HG03378 (cell line): ENCODE measurements around the gene TBC1D22A.

Experiments
- ATAC-seq: cut with Tn5 transposase; IDR thresholded peaks from one replicate; pipeline ENCODE4 v1.9.1; 2021; ENCODE audit warnings: mild to moderate bottlenecking, moderate library complexity; ENCODE audit not compliant: unreplicated experiment

Gene TBC1D22A

DNA sequence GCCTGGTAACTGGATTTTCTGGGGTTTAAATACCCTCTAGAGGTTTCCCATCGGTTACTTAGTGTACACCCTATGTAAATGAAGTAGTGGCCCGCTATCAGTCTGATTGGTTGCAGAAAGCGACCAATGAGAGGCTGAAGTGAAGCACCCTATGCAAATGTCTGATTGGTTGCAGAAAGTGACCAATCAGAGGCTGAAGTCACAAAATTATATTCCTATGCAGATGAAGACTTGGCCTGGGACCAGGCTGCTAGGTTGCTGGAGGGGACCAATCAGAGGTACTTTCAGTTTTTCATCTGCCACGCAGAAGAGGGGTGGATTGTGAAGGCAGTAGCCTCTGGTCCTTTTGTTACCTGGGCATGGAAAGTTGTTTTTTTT is 134.8 kb downstream of the TBC1D22A start:
- ATAC-seq: no peak

DNA sequence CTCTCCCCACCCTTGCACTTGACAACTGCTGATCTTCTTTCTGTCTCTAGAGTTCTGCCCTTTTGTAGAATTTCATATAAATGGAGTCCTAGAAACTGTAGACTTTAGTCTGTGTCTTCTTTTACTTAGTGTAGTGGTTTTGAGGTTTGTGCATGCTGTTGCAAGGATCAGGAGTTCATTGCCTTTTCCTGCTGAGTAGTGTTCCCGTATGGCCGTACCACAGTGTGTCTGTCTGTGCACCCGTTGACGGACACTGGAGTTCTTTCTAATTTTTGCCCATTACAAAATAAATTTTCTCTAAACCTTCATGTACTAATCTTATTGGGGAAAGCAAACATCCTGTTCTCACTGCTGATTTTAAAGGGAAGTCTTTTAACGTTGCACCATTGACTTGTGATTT is 138.1 kb downstream of the TBC1D22A start:
- no peak for ATAC-seq

DNA sequence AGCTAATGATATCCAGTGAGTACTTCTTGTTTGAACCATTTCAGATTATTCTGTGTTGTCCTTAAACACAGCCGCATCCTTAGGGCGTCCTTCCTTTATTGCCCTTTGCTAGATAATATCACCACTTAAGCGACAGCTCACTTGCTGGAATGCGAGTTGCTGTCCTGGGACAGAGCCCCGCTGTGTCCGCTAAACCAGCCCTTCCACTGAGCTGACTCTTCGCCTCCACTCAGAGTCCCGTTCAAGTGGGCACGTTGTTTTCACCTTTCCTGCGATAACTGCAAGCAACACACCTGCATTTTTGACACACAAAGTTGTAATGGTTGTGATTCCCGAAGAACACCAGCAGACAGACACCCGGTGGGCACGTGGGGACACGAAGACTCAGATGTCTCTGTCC is 140.0 kb downstream of the TBC1D22A start:
- no peak for ATAC-seq

DNA sequence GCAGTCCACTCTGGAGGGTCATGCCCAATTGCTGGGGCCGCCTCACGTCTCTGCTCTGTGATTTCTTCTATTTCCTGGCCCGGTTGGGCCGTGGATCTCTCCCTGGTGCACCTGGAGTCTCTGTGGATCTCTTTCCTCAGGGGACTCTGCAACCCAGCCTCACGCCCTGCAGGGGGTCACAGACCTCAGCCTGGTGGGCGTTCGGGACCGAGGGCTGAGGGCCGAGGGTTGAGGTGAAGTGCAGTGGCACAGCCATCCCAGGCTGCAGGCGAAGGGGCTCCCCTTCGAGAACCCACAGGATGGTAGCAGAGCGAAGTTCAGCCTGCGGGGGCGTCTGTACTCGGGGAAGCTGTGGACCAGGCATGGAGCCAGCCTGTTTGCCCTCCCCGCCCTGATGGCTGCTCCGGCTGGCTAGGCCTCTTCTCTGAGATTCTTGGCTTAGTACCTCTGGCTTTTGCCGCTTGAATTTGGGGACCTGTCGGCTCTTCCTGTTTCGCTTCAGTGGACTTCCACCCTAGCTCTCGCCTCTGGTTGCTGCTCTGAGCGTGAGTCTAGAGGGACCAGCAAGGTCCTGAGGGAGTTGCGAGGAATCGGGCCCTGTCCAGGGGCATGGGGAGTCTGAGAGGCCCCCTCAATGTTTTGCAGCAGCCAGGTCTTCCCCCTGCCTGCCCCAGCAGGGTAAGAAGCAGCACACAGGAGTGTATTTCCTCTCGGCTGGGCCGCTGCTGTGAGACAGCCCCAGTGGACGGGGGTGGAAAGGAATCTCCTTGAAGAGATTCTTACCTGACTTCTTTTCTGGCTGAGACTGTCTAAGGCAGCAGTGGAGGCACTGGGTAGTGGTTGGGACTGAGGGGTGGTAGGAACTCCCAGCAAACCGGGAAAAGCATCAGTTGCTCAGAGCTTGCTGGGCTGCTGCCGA is 140.8 kb downstream of the TBC1D22A start:
- ATAC-seq: no peak

DNA sequence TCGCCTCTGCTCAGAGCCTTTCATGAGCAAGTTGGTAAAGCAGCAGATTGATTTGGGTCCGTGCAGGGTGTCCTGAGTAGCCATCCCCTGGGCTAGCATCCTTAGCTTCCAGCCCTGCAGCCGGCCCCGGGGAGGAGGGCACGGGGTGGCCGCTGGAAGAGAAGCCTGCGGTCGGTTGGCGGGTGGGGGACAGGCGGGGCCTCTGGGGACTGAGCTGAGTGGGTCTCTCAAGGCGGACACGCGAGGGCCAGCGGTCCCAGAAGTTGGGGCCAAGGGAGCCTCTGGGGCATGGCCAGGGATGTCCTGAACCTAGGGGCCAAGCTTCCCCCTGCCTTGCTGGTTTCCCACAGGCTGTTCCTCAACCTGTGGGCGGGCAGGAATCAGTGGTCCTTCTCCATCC is 143.0 kb downstream of the TBC1D22A start:
- ATAC-seq: no peak

DNA sequence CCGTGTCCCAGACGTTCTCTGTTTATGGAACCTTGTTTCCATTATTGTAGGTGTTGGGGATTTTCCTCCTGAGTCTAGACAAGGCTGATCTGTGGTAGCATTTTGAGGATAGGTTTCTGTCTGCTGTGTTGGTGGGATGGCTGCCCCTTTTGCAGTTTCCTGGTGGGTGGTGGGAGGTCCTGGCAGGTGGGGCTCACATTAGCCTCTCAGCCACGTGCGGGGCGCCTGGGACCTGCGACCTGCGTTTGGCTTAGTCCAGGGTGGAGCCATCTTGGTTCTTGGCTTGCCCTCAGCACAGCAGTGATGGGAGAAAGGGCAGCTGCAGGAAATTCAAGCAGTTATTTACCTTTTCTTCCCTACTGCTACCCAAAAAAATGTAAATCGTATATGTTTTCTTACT is 143.4 kb downstream of the TBC1D22A start:
- ATAC-seq: no peak

DNA sequence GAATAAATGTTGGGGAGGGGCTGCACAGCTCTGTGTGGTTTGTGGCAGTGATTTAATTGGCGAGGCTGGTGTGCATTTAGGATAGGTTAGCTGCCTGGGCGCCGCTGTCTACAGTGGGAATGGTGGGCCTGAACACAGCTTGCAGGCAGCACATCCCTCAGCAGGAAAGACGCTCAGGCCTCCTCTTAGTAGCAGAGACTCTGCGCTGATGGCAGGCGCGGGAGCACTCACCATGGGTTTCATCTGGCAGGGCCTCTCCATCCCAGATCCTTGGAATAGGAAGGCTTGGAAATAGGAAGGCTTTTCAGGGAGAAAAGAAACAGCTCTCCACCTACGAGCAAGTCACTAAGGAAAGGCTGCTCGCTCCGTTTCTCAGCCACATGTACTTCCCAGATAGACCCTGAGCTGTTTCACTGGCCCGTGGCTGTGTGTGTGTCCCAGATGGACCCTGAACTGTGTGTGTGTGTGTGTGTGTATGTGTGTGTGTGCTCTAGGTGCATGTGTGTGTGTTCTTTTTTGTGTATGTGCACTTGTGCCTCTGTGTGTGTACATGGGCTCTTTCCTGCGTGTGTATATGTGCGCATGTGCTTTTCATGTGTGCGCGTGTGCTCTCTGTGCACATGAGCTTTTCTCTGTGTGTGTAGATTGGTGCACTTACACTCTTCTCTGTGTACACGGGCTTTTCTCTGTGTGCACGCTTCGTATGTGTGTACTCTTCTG is 144.0 kb downstream of the TBC1D22A start:
- ATAC-seq: no peak

DNA sequence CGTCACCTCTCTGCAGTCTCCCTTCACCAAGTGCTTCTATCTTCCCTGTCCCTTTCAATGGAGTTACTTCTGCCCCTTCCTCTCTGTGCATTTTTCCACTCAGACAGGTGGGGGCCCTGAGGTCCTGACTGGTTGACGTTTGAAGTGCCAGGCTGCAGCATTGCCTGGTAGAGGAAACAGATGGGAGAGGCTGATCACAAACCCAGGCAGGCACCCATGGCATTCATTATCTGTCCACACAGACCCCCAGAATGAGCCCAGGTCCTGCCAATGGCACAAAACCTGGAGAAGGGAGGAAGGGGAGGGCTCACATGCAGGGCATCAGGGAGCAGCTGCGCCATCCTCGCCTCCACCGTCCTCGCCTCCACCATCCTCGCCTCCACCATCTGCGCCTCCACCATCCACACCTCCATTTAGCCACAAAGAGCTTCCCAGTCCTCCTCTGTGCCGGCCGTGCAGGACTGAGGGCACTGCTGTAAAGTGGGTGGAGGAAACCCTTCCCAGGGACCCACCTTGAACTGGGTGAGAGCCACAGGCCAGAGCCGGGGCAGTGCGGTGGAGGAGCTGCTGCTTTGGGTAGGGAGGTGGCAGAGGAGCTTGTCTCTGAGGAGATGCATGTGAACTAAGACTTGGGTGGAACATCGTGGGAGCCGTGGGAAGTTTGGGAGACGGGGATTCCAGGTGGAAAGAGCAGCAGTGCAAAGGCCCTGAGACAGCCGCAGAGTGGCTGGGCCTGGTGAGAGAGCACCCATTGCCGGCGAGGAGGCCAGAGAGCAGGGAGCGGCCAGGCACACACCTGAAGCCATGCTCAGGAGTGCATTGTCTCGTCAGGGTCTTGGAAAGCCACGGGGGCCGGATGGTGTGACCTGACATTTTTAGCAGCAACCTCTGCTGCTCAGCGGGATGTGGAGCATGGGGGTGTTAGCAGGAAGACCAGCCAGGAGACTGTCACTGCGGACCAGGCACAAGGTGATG is 145.1 kb downstream of the TBC1D22A start:
- no peak for ATAC-seq

DNA sequence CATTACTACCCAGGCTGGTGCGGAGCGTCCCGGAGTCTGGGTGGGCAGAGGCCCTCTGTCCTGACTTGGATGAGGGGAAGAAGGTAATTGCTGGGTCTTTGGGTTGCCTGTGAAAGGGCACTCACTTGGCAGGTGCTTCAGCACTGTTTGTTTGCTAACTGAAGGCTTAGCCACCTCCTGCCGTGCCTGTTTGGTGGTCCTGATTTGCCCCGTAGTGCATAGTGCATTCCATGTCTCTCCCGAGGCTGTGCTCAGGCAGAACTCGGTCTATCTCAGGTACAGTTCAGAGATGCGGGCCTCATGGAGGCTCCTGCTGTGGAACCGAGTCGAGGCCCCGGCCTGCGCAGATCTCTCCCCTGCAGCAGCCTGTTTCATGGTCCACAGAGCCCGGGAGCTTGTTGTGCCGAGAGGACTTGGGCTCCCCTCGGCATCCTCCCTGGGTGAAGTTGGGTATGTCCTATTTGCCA is 146.2 kb downstream of the TBC1D22A start:
- ATAC-seq: no peak

DNA sequence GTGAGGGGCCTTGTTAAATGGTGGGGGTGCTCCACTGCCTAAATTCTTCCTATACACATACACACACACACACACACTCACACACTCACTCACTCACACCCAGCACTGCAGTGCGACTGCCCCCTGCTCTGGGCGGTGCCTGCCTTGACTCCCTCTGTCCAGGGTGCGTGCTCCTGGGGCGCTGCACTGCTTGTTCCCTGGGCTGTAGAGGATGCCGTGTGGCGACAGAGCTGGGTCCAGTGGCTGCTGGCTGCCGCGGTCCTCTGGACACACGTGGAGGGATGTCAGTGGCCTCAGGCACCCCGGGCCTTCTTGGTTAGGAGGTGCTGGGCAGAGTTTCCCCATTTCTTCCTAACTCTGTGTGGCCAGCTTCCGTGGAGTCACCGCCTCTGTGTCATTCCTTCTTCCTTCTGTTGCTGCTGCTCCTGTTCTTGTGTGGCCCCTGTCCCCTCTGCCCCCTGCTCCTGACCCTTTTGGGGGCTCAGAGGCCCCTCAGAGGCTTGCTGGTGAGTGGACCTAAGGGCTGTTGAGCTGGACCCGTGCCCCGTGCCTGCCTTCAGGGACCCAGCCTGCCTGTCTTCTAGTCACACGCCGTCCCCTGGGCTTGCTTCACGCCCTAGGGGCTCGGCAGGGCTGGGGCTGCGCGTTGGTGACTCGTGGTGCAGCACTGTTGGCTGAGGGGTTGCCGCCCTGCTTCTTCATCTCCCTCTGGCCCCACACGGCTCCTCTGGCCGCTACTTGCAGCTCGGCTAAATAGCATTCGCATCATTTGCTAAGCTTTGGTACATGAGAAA is 147.0 kb downstream of the TBC1D22A start:
- no peak for ATAC-seq

DNA sequence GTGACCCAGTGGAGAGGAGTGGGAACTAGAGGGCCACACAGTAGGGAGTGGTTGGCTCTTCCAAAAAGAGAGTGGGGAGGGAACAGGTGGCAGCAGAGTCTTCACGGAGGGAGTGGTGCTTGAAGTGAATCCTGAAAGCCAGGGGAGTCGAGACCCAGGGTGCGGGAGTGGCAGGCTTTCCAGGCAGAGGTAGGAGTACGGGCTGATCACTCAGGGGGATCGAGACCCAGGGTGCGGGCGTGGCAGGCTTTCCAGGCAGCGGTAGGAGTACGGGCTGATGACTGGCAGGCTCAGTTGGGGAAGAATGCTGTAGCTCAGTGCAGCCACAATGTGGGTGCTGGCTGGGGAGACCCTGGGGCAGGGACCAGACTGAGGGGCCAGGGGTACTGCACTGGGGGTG is 148.2 kb downstream of the TBC1D22A start:
- ATAC-seq: no peak

DNA sequence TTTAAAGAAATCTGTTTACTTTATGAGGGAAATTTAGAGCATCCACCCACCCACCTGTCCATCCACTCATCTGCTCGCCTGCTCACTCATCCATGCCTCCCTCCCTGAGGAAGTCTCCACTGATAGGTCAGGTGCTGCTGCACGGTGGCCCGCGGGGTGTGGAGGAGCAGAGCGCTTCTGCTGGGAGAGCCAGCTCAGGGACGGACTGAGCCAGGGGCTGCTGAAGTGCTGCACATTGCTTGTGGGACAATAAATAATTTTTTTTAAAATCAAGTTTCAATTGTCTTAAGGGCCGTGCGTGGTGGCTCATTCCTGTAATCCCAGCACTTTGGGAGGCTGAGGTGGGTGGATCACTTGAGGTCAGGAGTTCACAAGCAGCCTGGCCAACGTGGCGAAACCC is 148.9 kb downstream of the TBC1D22A start:
- ATAC-seq: no peak

DNA sequence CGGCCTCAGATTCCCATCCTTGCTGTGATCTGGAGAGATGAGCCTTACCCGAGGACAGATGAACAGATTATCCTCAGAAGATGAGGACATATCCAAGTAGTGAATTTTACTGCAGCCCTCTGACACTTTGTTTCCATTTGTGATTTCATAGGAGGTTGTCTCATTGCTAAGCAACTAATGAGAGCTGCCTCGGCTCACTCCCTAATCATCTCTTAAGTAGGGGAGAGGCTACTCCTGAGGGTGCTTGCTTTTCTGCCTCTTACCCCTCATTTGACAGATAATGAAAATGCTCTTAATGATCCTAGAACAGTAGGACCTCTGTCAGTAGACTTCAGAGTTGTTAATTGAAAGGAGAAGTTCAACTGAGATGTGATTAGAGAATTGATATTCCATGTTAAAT is 150.9 kb downstream of the TBC1D22A start:
- no peak for ATAC-seq

DNA sequence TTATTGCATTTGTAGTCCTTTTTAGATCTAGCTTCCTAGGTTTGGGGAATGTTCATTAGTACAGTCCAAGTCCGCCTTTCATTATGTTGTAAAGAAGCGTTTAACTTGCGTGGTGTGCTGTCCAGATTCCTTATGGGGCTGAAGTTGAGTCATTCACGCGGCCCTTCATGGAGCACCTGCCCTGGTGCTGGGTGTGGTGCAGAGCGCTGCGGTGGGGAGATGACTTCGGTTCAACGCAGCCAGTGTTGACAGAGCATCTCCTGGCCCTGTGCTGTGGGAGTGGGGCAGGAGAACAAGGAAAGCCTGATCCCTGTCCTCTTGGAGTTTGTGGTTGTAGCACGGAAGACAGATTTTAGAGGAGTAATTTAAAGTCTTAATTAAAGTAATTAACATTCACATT is 152.0 kb downstream of the TBC1D22A start:
- no peak for ATAC-seq

DNA sequence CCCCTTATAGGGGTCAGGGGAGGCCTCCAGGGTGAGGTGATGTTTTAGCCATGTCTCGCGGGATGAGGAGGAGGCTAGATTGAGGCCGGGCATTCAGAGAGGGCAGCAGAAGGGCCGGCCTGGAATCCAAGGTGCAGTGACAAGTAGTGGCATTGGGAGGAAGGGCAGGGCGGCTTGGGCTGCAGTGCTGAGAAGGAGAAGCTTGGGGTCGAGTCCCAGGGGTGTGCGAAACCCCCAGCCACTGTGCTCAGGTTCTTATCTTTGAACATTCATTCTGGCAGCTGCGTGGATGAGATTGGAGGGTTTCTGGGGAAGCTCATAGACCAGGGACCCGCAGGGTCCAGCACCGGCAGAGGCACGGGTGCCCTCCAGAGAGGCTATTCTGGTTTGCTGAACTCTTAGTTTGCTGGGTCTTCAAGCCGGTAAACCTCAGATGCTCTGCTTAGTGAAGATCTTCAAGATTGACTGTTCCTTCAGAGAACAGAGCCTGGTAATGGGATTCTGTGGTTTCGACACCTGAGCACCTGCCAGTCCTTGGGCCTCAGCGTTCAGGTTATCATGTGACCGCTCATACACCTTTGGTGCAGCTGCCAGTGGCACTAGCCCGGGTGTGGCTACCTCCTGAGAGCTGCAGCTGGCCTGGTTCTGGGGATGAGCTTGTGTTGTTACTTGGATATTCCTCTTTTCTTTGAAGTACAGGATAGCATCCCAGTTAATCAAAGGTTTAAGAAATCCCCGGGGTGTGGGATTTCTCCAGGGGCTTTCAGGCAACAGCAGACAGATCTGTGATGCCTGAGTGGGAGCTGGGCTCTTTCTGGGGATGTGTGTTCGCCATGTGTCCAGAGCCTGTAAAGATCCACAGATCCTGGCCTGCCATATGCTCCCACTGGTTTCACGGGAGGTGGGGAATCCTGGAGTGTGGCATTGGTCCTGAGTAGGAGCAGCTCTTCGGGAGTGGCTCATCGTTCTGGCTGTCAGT is 152.8 kb downstream of the TBC1D22A start:
- no peak for ATAC-seq

DNA sequence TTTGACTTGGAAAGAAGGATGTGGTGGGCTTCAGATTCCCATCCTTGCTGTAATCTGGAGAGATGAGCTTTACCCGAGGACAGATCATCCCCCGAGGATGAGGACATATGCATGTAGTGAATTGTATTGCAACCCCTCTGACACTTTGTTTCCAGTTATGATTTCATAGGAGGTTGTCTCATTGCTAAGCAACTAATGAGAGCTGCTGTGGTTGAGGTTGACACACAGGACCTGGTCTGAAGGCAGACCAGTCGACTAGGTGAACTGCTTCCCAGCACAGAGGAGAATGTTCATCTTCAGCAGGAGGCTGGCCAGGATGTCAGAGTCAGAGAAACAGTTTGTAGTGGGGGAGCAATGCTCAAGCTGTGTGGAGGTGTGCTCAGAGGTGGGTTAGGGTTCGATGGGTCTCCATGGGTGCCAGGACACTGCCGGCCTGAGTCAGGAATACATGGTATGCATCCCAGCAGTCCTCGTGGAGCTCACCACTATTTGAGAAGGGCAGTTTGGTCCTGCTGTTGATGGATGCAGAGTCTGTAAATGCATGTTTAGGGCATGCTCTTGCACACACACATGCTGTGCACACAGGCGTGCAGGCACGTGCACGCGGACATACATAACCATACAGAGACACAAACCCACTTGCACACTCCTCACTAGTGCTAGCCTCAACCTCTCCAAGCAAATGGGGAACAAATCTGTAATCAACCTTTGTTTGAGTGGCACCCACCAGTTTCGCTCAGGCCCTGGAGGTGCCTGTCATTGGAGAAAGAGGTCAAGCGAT is 153.7 kb downstream of the TBC1D22A start:
- ATAC-seq: no peak

DNA sequence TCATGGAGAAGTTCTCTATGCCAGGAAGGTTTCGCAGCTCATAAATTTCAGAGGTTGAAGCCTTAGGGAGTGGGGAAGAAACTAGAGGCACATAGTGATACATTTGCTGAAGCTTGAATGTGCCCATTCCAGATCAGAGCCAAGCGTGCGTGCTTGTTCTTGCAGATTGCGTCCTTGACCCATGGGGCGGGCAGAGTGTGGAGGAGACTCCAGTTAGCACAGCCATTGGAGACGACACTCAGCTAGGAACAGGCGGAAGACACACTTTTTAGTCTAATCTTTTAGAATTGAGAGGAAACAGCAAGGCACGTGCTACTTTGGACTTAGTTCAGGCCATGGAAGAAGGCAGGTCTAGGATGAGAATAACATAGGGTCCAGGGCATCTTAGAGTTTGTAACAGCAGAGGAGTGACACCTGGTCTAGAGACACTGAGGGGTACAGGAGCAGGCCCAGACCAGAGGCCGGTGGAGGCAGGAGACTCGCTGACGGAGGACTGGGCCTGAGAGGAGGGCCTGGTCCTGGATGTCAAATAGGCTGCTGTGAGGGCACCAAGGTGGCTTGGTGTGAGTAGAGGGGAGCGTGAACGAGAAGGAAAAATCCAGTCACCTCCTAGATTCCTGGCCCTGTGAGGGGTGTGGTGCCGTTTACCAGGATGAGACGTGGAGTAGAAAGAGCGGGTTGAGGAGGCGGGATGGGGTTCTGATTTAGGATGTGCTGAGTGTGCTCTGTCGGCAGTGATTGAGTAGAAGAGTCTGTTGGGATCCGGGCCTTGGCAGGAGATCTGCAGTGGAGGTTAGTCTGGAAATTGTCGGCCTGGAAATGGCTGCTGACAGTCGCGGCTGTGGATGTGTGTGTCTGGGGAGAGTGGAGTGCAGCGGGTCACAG is 154.7 kb downstream of the TBC1D22A start:
- ATAC-seq: no peak
